A549 (cell line): ENCODE data around the gene ZNF560. TPM values are rescaled to one million over a fixed set of nuclear protein-coding genes. Genes with fewer than 3 reads are reported as not detected.

ENCODE experiments used
- ATAC-seq, 2 experiments: fragments of 200-7000 bp in 1 of 2; fragments of >200 bp in 1 of 2; cut with Nextera tagmentation in 1 of 2; cut with Tn5 transposase in 1 of 2; 3 replicates each; pipeline versions ENCODE4 v1.8.0 to v1.9.1; 2018 to 2020; ENCODE audit warnings: mild to moderate bottlenecking in 1 of 2, moderate library complexity in 1 of 2
- CTCF ChIA-PET: fragments of 300-600 bp; sonication (Branson Sonifier 250); formaldehyde crosslinking; extraction: SDS; loops from one replicate; lab custom pipeline; 2021; ENCODE audit warnings: antibody characterized with exemption, inconsistent platforms; lab: Yijun Ruan, JAX
- POLR2A ChIA-PET: fragments of 350-600 bp; formaldehyde crosslinking; extraction: SDS; loops from one replicate; lab custom pipeline; 2021; ENCODE audit warnings: antibody characterized with exemption, inconsistent platforms; lab: Yijun Ruan, JAX
- DNase-seq, 2 experiments: peaks; one replicate each; pipeline versions ENCODE4 v3.0.0 to v3.0.0-alpha.2; 2011 to 2016; ENCODE audit warnings: low read depth in 1 of 2, low spot score in 1 of 2
- FAIRE-seq: peaks from 2 replicates; lab custom pipeline; 2011; peaks lifted over from hg19 to GRCh38; lab: Jason Lieb, UNC
- H3K27ac ChIP-seq, 2 experiments: fragments of >200 bp; sonication (Bioruptor Twin); formaldehyde crosslinking; 3 replicates each; pipeline ENCODE4 v1.5.1; 2016 to 2017
- H3K4me1 ChIP-seq: fragments of >200 bp; sonication (Bioruptor Twin); formaldehyde crosslinking; 3 replicates; pipeline ENCODE4 v1.6.1; 2016
- H3K4me2 ChIP-seq: fragments of >200 bp; sonication (Bioruptor Twin); formaldehyde crosslinking; 3 replicates; pipeline ENCODE4 v1.6.1; 2016
- H3K4me3 ChIP-seq: fragments of >200 bp; sonication (Bioruptor Twin); formaldehyde crosslinking; 3 replicates; pipeline ENCODE4 v1.5.1; 2016
- H3K9me3 ChIP-seq: fragments of >200 bp; sonication (Bioruptor Twin); formaldehyde crosslinking; 3 replicates; pipeline ENCODE4 v1.6.1; 2016
- CBX2 ChIP-seq: fragments of 200-600 bp; sonication (generic); IDR thresholded peaks from 2 replicates; pipeline ENCODE4 v1.6.1; 2016; ENCODE audit warnings: low read depth, mild to moderate bottlenecking, borderline replicate concordance
- CTCF ChIP-seq: fragments of >200 bp; sonication (Bioruptor Twin); formaldehyde crosslinking; IDR thresholded peaks from 3 replicates; pipeline ENCODE4 v1.5.1; 2016
- FOXS1 ChIP-seq: fragments of 250-450 bp; sonication (Bioruptor Pico); IDR thresholded peaks from 2 replicates; pipeline ENCODE4 v1.5.0; 2020; ENCODE audit warnings: mild to moderate bottlenecking, moderate library complexity
- HMGXB4 ChIP-seq: fragments of 250-450 bp; sonication (Bioruptor Pico); IDR thresholded peaks from 2 replicates; pipeline ENCODE4 v1.5.0; 2021; ENCODE audit warnings: mild to moderate bottlenecking, moderate library complexity, borderline replicate concordance
- HOXB5 ChIP-seq: fragments of 250-450 bp; sonication (Bioruptor Pico); IDR thresholded peaks from 2 replicates; pipeline ENCODE4 v1.5.0; 2020; ENCODE audit warnings: mild to moderate bottlenecking, moderate library complexity
- JUNB ChIP-seq: fragments of >200 bp; sonication (Bioruptor Twin); formaldehyde crosslinking; IDR thresholded peaks from 2 replicates; pipeline ENCODE4 v1.6.1; 2016
- MAX ChIP-seq: IDR thresholded peaks from 2 replicates; pipeline ENCODE4 v1.6.1; 2012
- MYC ChIP-seq: IDR thresholded peaks from 2 replicates; pipeline ENCODE4 v1.6.1; 2012; ENCODE audit warnings: mild to moderate bottlenecking, inconsistent platforms, low read length, improper control_type of control experiment, borderline replicate concordance
- NR3C1 ChIP-seq: fragments of >200 bp; sonication (Bioruptor Twin); formaldehyde crosslinking; IDR thresholded peaks from 3 replicates; pipeline ENCODE4 v1.6.1; 2017
- PBX3 ChIP-seq: IDR thresholded peaks from 2 replicates; pipeline ENCODE4 v1.6.1; 2012
- RARB ChIP-seq: fragments of 250-450 bp; sonication (Bioruptor Pico); IDR thresholded peaks from 2 replicates; pipeline ENCODE4 v1.8.0; 2021; ENCODE audit warnings: mild to moderate bottlenecking, moderate library complexity
- USF2 ChIP-seq: fragments of 450-650 bp; IDR thresholded peaks from 2 replicates; pipeline ENCODE4 v1.6.1; 2014; ENCODE audit warnings: antibody characterized with exemption
- ZNF302 ChIP-seq: fragments of 250-450 bp; sonication (Bioruptor Pico); IDR thresholded peaks from 2 replicates; pipeline ENCODE4 v1.9.0; 2021; ENCODE audit warnings: inconsistent platforms, mild to moderate bottlenecking, moderate library complexity
- ZSCAN20 ChIP-seq: fragments of 250-450 bp; sonication (Bioruptor Pico); IDR thresholded peaks from 2 replicates; pipeline ENCODE4 v1.8.0; 2022; ENCODE audit warnings: mild to moderate bottlenecking, moderate library complexity
- WGBS: methylation state at CpG from one replicate; pipeline ENCODE4 v1.1.6; 2017; ENCODE audit errors: missing lambda C conversion rate; 5-methylcytosine and 5-hydroxymethylcytosine counted together
- polyA plus RNA-seq, 4 experiments: library from polyadenylated mRNA; depleted of rRNA in 3 of 4; stranded (reverse); fragments of >200 nt; fragmentation: RNase III in 1 of 4; extraction: RNeasy Plus Mini Kit Qiagen cat#74134 plus additional on column Dnase treatment in 1 of 4; gene quantifications; 2 replicates in 3 of 4; 3 replicates in 1 of 4; pipeline ENCODE4 v1.2.3, GENCODE V29; 2011 to 2017

Gene ZNF560
- polyA plus RNA-seq, 2 of the 4 experiments (the other 2 are of a cell fraction) = not detected

- no peak for DNase-seq
- no peak for ATAC-seq
- no peaks in the 10 kb centered on the region for H3K4me1 ChIP-seq
- POLR2A ChIA-PET = no interaction called here
- WGBS = 75% methylated on average over 4 of the region's 4 CpGs
- TF ChIP-seq CBX2 = no peak
- TF ChIP-seq RARB (CRISPR knock-in tag) = no peak
- no peak overlapping the region for H3K27ac ChIP-seq
- H3K4me2 ChIP-seq = no peak overlapping the region
- CTCF ChIA-PET = interaction anchor here (0.6 kb wide), 1 partner anchor 605 kb away, joined by 3 read pairs; no protein-coding TSS in a partner anchor
- H3K4me3 ChIP-seq = no peak overlapping the region
- H3K9me3 ChIP-seq = peaks cover 35% of the 10 kb centered on the region
- FAIRE-seq = no peak
Observed at GRCh38 chr19:9535934-9536333, 37.5 kb upstream of the ZNF560 start.

- DNase-seq (peak in 1 of 2 experiments; percentile 10), FAIRE-seq (no peak), ATAC-seq (no peak)
- WGBS = 61% methylated on average over 4 of the region's 4 CpGs
- no peak overlapping the region for H3K4me3 ChIP-seq
- peaks cover 58% of the 10 kb centered on the region for H3K9me3 ChIP-seq
- H3K27ac ChIP-seq = no peak overlapping the region
- H3K4me2 ChIP-seq = no peak overlapping the region
- no peaks in the 10 kb centered on the region for H3K4me1 ChIP-seq
- ChIA-PET CTCF (no interaction called here), POLR2A (no interaction called here)
- TF ChIP-seq MAX = no peak
- no peak for TF ChIP-seq ZSCAN20 (CRISPR knock-in tag)
- TF ChIP-seq JUNB = no peak
- no peak for TF ChIP-seq CTCF
- TF ChIP-seq USF2 = no peak
- TF ChIP-seq PBX3 = no peak
- TF ChIP-seq ZNF302 = no peak
- no peak for TF ChIP-seq HMGXB4
Observed at GRCh38 chr19:9531933-9532332, 33.5 kb upstream of the ZNF560 start.

GRCh38 chr19:9528757-9529336, 30.4 kb upstream of the ZNF560 start:
- peak in 1 of 2 experiments; percentile 12 for DNase-seq
- 57% methylated on average over 5 of the region's 5 CpGs for WGBS
- no peak overlapping the region for H3K4me3 ChIP-seq
- peaks cover 66% of the 10 kb centered on the region for H3K9me3 ChIP-seq
- no peak for ATAC-seq
- H3K27ac ChIP-seq = no peak overlapping the region
- H3K4me1 ChIP-seq = no peaks in the 10 kb centered on the region
- CTCF ChIA-PET = no interaction called here
- H3K4me2 ChIP-seq = no peak overlapping the region
- TF ChIP-seq MYC (no peak), HOXB5 (CRISPR knock-in tag) (no peak), NR3C1 (no peak), FOXS1 (no peak)
- POLR2A ChIA-PET = no interaction called here
- FAIRE-seq = no peak
